Measurements from ENCODE around the gene AVEN. TPM values are rescaled to one million over a fixed set of nuclear protein-coding genes. Genes with fewer than 3 reads are reported as not detected.

Gene AVEN
- polyA plus RNA-seq, 3 donors: 2.3 to 4.8 (median 3.4) TPM

DNA sequence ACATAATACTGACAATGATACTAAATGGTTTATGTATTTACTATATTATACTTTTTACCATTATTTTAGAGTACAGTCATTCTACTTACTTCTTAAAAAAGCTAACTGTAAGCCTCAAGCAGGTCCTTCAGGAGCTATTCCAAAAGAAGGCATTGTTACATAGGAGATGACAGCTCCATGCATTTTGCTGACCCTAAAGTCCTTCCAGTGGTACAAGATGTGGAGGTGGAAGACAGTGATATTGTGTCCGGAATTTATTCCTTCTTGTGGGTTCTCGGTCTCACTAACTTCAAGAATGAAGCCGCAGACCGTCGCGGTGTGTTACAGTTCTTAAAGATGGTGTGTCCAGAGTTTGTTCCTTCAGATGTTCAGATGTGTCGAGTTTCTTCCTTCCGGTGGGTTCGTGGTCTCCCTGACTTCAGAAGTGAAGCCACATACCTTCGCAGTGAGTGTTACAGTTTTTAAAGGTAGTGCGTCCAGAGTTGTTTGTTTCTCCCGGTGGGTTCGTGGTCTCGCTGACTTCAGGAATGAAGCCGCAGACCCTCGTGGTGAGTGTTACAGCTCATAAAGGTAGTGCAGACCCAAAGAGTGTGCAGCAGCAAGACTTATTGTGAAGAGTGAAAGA lies 20.9 kb downstream of the AVEN start:
- Mint-ChIP-seq H3K27ac (no peak overlapping the region), H3K4me3 (no peak overlapping the region), H3K9me3 (peaks cover 0 to 11% (median 4%) of the 10 kb centered on the region in 7 donors), H3K36me3 (no peaks in the 10 kb centered on the region), H3K27me3 (ENCODE audit: low read depth in 3 of 3) (no peaks in the 10 kb centered on the region), H3K4me1 (no peaks in the 10 kb centered on the region)
- Histone ChIP-seq H4K20me1 (ENCODE audit: insufficient read depth, low read length) (no peaks in the 10 kb centered on the region), H3K79me2 (ENCODE audit: insufficient read depth, low read length) (no peaks in the 10 kb centered on the region), H3K27ac (ENCODE audit: low read depth in 1 of 2, low read length in 2 of 2) (no peak overlapping the region), H3K4me2 (replicated peaks; ENCODE audit: extremely low read depth, low read length, poor library complexity, severe bottlenecking) (no peak overlapping the region), H3K4me1 (ENCODE audit: control insufficient read depth in 1 of 2, insufficient read depth in 2 of 2, low read length in 2 of 2) (no peaks in the 10 kb centered on the region), H3K9ac (ENCODE audit: insufficient read depth, low read length, poor library complexity, severe bottlenecking) (no peak overlapping the region), H3K4me3 (replicated peaks in 1 of 3; ENCODE audit: low read depth in 2 of 3, low read length in 3 of 3) (no peak overlapping the region), H3K9me3 (replicated peaks in 1 of 2; ENCODE audit: control insufficient read depth in 1 of 2, insufficient read depth in 1 of 2, low read length in 2 of 2) (peaks cover 0 to 5% of the 10 kb centered on the region in 2 donors), H2AFZ (ENCODE audit: insufficient read depth, low read depth, low read length, poor library complexity, severe bottlenecking) (no peak overlapping the region), H3K27me3 (ENCODE audit: control insufficient read depth in 2 of 2, insufficient read depth in 2 of 2, low read length in 2 of 2) (no peaks in the 10 kb centered on the region), H3K36me3 (replicated peaks in 1 of 2; ENCODE audit: control insufficient read depth in 1 of 2, insufficient read depth in 2 of 2, low read length in 2 of 2) (no peaks in the 10 kb centered on the region)
- intact Hi-C loops (cut with micrococcal nuclease): no loop called here
- no peak for DNase-seq
- WGBS (ENCODE audit: insufficient coverage): 94% methylated on average over 14 of the region's 16 CpGs
- TF ChIP-seq, protein P1, sequence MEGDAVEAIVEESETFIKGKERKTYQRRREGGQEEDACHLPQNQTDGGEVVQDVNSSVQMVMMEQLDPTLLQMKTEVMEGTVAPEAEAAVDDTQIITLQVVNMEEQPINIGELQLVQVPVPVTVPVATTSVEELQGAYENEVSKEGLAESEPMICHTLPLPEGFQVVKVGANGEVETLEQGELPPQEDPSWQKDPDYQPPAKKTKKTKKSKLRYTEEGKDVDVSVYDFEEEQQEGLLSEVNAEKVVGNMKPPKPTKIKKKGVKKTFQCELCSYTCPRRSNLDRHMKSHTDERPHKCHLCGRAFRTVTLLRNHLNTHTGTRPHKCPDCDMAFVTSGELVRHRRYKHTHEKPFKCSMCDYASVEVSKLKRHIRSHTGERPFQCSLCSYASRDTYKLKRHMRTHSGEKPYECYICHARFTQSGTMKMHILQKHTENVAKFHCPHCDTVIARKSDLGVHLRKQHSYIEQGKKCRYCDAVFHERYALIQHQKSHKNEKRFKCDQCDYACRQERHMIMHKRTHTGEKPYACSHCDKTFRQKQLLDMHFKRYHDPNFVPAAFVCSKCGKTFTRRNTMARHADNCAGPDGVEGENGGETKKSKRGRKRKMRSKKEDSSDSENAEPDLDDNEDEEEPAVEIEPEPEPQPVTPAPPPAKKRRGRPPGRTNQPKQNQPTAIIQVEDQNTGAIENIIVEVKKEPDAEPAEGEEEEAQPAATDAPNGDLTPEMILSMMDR (IDR thresholded peaks at IDR 0.05): no peak

DNA sequence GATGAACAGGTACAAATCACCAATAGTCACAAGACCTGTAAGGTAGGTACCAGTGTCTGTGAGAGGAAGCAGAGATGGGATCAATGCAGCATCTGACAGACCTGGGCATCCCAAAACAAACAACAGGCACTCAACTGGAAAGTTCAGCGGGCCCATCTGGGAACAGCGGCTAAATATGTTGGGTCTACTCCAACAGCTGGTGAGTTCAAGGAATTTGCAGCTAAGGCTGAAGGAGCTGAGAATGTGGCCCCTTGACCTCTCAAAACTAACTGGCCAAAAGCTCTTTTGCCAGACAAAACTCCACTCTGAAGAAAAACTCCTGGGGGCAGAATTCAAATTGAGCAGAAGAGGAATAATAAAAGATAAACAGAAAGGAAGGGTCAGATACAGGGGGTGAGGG lies 24.4 kb downstream of the AVEN start:
- intact Hi-C loops (cut with micrococcal nuclease): no loop called here
- H3K27ac Mint-ChIP-seq: no peak overlapping the region
- no peak overlapping the region for H3K27ac ChIP-seq (ENCODE audit: low read depth in 1 of 2, low read length in 2 of 2)
- TF ChIP-seq, protein P1 (IDR thresholded peaks at IDR 0.05): no peak
- no peaks in the 10 kb centered on the region for H4K20me1 ChIP-seq (ENCODE audit: insufficient read depth, low read length)
- H3K4me1 Mint-ChIP-seq: no peaks in the 10 kb centered on the region
- no peak overlapping the region for H3K4me3 Mint-ChIP-seq
- DNase-seq: no peak
- H3K79me2 ChIP-seq (ENCODE audit: insufficient read depth, low read length): no peaks in the 10 kb centered on the region
- H3K4me3 ChIP-seq (replicated peaks in 1 of 3; ENCODE audit: low read depth in 2 of 3, low read length in 3 of 3): no peak overlapping the region
- 100% methylated on average over 2 of the region's 2 CpGs for WGBS (ENCODE audit: insufficient coverage)
- H3K27me3 ChIP-seq (ENCODE audit: control insufficient read depth in 2 of 2, insufficient read depth in 2 of 2, low read length in 2 of 2): no peaks in the 10 kb centered on the region
- no peak overlapping the region for H3K4me2 ChIP-seq (replicated peaks; ENCODE audit: extremely low read depth, low read length, poor library complexity, severe bottlenecking)
- peaks cover 0 to 5% of the 10 kb centered on the region in 2 donors for H3K9me3 ChIP-seq (replicated peaks in 1 of 2; ENCODE audit: control insufficient read depth in 1 of 2, insufficient read depth in 1 of 2, low read length in 2 of 2)
- no peaks in the 10 kb centered on the region for H3K36me3 ChIP-seq (replicated peaks in 1 of 2; ENCODE audit: control insufficient read depth in 1 of 2, insufficient read depth in 2 of 2, low read length in 2 of 2)
- H2AFZ ChIP-seq (ENCODE audit: insufficient read depth, low read depth, low read length, poor library complexity, severe bottlenecking): no peak overlapping the region
- H3K36me3 Mint-ChIP-seq: no peaks in the 10 kb centered on the region
- no peak overlapping the region for H3K9ac ChIP-seq (ENCODE audit: insufficient read depth, low read length, poor library complexity, severe bottlenecking)
- H3K9me3 Mint-ChIP-seq: peaks cover 0 to 8% (median 4%) of the 10 kb centered on the region in 7 donors
- H3K27me3 Mint-ChIP-seq (ENCODE audit: low read depth in 3 of 3): no peaks in the 10 kb centered on the region
- H3K4me1 ChIP-seq (ENCODE audit: control insufficient read depth in 1 of 2, insufficient read depth in 2 of 2, low read length in 2 of 2): no peaks in the 10 kb centered on the region
